GM18907 (cell line): ENCODE results near the gene HDAC1.
"Not testable (repeated sequence)": the region's sequence is repeated elsewhere in the genome, so short reads cannot be mapped to it uniquely, and the experiment has no call there.

Source experiments
- ATAC-seq: cut with Tn5 transposase; IDR thresholded peaks from one replicate; pipeline ENCODE4 v1.9.1; 2021; ENCODE audit warnings: mild to moderate bottlenecking, moderate library complexity; ENCODE audit not compliant: unreplicated experiment

Gene HDAC1

DNA sequence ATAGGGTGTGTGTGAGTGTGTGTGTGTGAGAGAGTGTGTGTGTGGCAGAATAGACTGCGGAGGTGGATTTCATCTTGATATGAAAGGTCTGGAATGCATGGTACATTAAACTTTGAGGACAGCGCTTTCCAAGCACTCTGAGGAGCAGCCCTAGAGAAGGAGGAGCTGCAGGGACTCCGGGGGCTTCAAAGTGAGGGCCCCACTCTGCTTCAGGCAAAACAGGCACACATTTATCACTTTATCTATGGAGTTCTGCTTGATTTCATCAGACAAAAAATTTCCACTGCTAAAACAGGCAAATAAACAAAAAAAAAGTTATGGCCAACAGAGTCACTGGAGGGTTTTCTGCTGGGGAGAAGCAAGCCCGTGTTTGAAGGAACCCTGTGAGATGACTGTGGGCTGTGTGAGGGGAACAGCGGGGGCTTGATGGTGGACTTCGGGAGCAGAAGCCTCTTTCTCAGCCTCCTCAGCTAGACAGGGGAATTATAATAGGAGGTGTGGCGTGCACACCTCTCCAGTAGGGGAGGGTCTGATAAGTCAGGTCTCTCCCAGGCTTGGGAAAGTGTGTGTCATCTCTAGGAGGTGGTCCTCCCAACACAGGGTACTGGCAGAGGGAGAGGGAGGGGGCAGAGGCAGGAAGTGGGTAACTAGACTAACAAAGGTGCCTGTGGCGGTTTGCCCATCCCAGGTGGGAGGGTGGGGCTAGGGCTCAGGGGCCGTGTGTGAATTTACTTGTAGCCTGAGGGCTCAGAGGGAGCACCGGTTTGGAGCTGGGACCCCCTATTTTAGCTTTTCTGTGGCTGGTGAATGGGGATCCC is 18.3 kb upstream of the HDAC1 start:
- peak; percentile 45 for ATAC-seq

DNA sequence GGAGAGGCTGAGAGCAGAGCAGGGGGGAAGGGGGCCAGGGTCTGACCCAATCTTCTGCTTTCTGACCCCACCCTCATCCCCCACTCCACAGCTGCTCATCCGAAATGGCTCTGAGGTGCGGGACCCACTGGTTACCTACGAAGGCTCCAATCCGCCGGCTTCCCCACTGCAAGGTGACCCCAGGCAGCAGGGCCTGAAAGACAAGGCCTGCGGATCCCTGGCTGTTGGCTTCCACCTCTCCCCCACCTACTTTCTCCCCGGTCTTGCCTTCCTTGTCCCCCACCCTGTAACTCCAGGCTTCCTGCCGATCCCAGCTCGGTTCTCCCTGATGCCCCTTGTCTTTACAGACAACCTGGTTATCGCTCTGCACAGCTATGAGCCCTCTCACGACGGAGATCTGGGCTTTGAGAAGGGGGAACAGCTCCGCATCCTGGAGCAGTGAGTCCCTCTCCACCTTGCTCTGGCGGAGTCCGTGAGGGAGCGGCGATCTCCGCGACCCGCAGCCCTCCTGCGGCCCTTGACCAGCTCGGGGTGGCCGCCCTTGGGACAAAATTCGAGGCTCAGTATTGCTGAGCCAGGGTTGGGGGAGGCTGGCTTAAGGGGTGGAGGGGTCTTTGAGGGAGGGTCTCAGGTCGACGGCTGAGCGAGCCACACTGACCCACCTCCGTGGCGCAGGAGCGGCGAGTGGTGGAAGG is 17.1 kb upstream of the HDAC1 start:
- no peak for ATAC-seq

DNA sequence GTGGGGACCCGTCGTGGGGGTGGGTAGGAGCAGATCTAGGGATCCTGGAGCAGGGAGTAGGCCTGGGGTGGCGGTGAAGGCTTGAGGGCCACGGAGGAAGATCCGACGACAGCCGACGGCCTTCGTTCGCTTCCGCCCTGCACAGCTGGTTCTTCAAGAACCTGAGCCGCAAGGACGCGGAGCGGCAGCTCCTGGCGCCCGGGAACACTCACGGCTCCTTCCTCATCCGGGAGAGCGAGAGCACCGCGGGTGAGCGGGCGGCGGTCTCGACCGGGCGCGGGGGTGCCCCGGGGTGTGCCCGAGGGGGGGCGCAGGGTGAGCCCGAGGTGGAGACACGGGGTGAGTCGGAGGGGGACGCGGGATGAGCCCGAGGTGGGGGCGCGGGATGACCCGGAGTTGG is 16.5 kb upstream of the HDAC1 start:
- no peak for ATAC-seq

DNA sequence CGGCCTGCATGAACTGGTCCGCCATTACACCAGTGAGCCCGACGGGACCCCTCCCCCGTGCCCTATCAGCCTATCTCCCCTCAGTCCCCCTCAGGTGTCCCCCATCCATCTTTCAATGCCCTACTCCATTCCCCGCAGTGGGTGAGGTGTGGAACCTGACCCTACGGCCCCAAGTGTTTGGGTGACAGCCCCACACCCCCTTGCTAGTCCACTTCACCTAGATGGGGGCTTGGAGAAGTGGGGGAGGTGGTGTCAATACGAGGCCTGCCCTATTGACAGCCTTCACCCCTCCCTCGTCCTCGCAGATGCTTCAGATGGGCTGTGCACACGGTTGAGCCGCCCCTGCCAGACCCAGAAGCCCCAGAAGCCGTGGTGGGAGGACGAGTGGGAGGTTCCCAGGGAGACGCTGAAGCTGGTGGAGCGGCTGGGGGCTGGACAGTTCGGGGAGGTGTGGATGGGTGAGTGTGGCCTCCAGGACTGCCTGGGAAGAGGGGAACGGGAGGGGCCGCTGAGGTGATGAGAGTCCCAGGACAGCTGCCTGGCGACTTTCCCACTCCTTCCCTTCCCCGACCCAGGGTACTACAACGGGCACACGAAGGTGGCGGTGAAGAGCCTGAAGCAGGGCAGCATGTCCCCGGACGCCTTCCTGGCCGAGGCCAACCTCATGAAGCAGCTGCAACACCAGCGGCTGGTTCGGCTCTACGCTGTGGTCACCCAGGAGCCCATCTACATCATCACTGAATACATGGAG is 15.7 kb upstream of the HDAC1 start:
- no peak for ATAC-seq

GRCh38 chr1:32284777-32285176 is 7.1 kb upstream of the HDAC1 start:
- not testable (repeated sequence) for ATAC-seq

DNA sequence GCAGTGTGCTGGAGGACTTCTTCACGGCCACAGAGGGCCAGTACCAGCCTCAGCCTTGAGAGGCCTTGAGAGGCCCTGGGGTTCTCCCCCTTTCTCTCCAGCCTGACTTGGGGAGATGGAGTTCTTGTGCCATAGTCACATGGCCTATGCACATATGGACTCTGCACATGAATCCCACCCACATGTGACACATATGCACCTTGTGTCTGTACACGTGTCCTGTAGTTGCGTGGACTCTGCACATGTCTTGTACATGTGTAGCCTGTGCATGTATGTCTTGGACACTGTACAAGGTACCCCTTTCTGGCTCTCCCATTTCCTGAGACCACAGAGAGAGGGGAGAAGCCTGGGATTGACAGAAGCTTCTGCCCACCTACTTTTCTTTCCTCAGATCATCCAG is 6.2 kb upstream of the HDAC1 start:
- no peak for ATAC-seq

- ATAC-seq, result no peak
Measured at GRCh38 chr1:32286763-32287162, 5.1 kb upstream of the HDAC1 start.

- no peak for ATAC-seq
Measured at GRCh38 chr1:32289256-32289655, 2.6 kb upstream of the HDAC1 start.

GRCh38 chr1:32291145-32291707 is 657 bp upstream of the HDAC1 start:
- no peak for ATAC-seq

GRCh38 chr1:32298211-32298610 is 6.3 kb downstream of the HDAC1 start:
- not testable (repeated sequence) for ATAC-seq

GRCh38 chr1:32299327-32299726 is 7.4 kb downstream of the HDAC1 start:
- no peak for ATAC-seq

- no peak for ATAC-seq
Measured at GRCh38 chr1:32303358-32303757, 11.5 kb downstream of the HDAC1 start.

GRCh38 chr1:32303997-32304622 is 12.2 kb downstream of the HDAC1 start:
- ATAC-seq, result no peak

GRCh38 chr1:32305310-32305709 is 13.4 kb downstream of the HDAC1 start:
- no peak for ATAC-seq

DNA sequence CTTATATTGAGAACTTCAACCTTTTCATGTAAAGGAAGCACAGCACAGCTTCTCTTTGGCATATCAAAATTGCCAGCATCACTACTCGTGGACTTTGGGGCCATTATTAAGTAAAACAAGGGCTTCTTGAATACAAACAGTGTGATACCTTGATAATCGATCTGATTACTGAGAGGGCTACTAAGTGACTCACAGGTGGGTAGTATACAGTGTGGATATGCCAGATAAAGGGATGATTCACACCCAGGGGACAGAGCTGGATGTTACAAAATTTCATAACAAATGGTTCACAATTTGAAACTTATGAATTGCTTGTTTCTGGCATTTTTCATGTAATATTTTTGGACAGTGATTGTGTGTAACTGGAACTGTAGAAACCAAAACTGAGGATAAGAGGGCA is 15.4 kb downstream of the HDAC1 start:
- ATAC-seq, result no peak

DNA sequence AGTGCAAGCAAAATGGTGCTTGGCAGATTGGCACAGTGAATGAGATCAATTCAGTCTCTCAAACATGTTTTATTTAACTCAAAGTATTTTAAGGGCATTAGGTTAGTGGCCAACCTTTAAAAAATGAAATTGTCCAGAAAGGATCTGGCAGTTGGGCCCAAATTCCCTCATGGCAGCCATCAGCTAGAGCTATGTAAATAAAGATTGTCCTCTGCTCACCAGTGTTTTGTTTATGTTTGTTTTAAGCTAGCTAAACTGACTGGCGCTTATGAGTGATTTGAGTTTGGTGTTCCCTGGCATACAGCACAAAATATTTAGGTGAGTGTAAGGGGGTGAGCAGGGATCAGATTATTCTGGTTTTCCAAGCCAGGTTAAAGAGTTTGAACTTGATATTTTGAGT is 18.1 kb downstream of the HDAC1 start:
- no peak for ATAC-seq

GRCh38 chr1:32311709-32312393 is 20.0 kb downstream of the HDAC1 start:
- ATAC-seq, result no peak

GRCh38 chr1:32316903-32317277 is 25.0 kb downstream of the HDAC1 start:
- ATAC-seq, result peak; percentile 12

- ATAC-seq, result no peak
Measured at GRCh38 chr1:32318127-32318869, 26.4 kb downstream of the HDAC1 start.
